ENCODE data around the gene ULBP1.

- TF ChIP-seq CTCF (IDR thresholded peaks at IDR 0.05) = peak; percentile 62
- no peak for TF ChIP-seq EZH2 (IDR thresholded peaks at IDR 0.05)
- TF ChIP-seq EZH2phosphoT487 (IDR thresholded peaks at IDR 0.05) = no peak
Measured at GRCh38 chr6:150006961-150007464, 43.3 kb downstream of the ULBP1 start.

Data from neural progenitor cell (in vitro differentiated cells).